ENCODE results near the gene MYLK3.

The MYLK3 gene

GRCh38 chr16:46746821-46747776 lies 1.0 kb downstream of the MYLK3 start:
- DNase-seq (ENCODE audit: low read depth) = no peak
- TF ChIP-seq, protein P1, sequence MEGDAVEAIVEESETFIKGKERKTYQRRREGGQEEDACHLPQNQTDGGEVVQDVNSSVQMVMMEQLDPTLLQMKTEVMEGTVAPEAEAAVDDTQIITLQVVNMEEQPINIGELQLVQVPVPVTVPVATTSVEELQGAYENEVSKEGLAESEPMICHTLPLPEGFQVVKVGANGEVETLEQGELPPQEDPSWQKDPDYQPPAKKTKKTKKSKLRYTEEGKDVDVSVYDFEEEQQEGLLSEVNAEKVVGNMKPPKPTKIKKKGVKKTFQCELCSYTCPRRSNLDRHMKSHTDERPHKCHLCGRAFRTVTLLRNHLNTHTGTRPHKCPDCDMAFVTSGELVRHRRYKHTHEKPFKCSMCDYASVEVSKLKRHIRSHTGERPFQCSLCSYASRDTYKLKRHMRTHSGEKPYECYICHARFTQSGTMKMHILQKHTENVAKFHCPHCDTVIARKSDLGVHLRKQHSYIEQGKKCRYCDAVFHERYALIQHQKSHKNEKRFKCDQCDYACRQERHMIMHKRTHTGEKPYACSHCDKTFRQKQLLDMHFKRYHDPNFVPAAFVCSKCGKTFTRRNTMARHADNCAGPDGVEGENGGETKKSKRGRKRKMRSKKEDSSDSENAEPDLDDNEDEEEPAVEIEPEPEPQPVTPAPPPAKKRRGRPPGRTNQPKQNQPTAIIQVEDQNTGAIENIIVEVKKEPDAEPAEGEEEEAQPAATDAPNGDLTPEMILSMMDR (IDR thresholded peaks at IDR 0.05; ENCODE audit: insufficient read depth, low read depth, low read length, missing control alignments) = no peak
- no peak overlapping the region for H3K4me3 ChIP-seq (ENCODE audit: low read length)

DNA sequence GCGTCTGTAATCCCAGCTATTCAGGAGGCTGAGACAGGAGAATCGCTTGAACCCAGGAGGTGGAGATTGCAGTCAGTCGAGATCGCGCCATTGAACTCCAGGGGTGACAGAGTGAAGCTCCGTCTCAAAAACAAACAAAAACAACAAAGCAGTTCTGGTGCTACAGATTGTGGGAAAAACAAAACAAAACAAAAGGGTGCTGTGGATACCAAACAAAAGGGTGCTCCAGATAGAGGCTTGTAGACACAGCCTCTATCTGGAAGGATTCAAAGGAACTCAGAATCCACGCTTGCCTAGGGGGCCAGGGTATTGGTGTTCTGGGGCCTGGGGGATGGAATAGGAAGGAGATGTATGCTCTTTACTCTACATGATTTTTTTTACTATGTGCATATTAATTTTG lies 2.5 kb downstream of the MYLK3 start:
- H3K4me3 ChIP-seq (ENCODE audit: low read length) = no peak overlapping the region
- DNase-seq (ENCODE audit: low read depth) = no peak
- TF ChIP-seq, protein P1 (IDR thresholded peaks at IDR 0.05; ENCODE audit: insufficient read depth, low read depth, low read length, missing control alignments) = no peak

- DNase-seq (ENCODE audit: low read depth) = peak; percentile 22
- H3K4me3 ChIP-seq (ENCODE audit: low read length) = no peak overlapping the region
- TF ChIP-seq, protein P1 (IDR thresholded peaks at IDR 0.05; ENCODE audit: insufficient read depth, low read depth, low read length, missing control alignments) = no peak
Observed at GRCh38 chr16:46743232-46743719, 4.9 kb downstream of the MYLK3 start.

GRCh38 chr16:46739934-46740333 lies 8.2 kb downstream of the MYLK3 start:
- TF ChIP-seq, protein P1 (IDR thresholded peaks at IDR 0.05; ENCODE audit: insufficient read depth, low read depth, low read length, missing control alignments) = no peak
- no peak for DNase-seq (ENCODE audit: low read depth)

DNA sequence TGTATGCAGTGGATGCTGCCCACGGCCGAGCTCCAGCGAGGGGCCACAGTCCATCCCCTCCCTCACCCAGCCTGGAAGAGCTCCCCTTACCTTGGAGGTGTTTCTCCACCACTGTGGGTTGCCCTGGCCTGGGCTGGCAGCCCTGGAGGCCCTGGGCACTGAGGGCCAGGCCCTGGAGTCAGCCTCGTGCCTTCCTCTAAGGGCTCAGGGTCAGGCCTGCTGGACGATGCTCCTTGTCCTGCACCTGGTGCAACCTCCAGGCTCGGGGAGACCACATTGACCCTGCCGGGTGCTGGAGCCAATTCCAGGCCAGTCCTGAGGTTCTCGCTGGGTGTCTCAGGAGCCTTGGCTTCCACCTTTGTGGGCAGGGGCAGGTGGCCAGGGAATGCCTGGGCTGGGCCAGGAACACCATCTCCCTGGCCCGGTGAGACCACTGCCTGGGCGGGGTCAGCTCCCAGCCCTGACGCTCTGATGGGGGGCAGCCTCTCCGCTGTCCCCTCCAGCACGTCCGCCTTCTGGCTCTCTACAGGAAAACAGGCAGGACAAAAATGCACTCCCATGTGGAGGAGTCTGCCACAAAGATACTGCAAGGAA lies 10.4 kb downstream of the MYLK3 start:
- TF ChIP-seq, protein P1 (IDR thresholded peaks at IDR 0.05; ENCODE audit: insufficient read depth, low read depth, low read length, missing control alignments) = no peak
- no peak overlapping the region for H3K4me3 ChIP-seq (ENCODE audit: low read length)
- no peak for DNase-seq (ENCODE audit: low read depth)

More at GRCh38 chr16:46739934-46740333, 8.2 kb downstream of the MYLK3 start:
- no peak overlapping the region for H3K4me3 ChIP-seq (ENCODE audit: low read length)

- H3K4me3 ChIP-seq (ENCODE audit: low read length) = no peak overlapping the region
- peak; percentile 13 for DNase-seq (ENCODE audit: low read depth)
- TF ChIP-seq, protein P1 (IDR thresholded peaks at IDR 0.05; ENCODE audit: insufficient read depth, low read depth, low read length, missing control alignments) = no peak
Observed at GRCh38 chr16:46736695-46737094, 11.4 kb downstream of the MYLK3 start.
